ENCODE results near the gene CPS1. TPM values are rescaled to one million over a fixed set of nuclear protein-coding genes. Genes with fewer than 3 reads are reported as not detected.

CPS1 gene
- total RNA-seq, 1 donor from 2014 or later = 3.1 TPM

DNA sequence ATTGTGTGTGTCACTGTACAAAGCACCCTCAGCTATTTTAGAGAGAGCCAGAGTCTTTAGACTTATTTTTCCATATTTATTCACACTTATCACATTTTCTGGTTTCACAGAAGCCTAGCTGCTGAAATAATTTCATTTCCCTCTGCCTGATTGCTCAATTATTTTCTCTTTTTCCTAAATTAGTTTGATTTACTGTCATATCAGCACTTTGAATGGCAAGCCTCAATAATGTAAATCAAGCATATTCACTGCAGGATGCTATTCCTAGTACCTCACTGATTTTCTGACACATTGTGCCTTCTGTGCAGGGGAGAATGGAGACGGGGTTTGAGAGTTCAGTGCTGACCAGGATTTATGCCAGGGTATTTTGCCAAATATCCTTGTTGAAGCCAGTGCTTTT is 48.3 kb downstream of the CPS1 start:
- H3K36me3 ChIP-seq = no peaks in the 10 kb centered on the region
- TF ChIP-seq, protein P1, sequence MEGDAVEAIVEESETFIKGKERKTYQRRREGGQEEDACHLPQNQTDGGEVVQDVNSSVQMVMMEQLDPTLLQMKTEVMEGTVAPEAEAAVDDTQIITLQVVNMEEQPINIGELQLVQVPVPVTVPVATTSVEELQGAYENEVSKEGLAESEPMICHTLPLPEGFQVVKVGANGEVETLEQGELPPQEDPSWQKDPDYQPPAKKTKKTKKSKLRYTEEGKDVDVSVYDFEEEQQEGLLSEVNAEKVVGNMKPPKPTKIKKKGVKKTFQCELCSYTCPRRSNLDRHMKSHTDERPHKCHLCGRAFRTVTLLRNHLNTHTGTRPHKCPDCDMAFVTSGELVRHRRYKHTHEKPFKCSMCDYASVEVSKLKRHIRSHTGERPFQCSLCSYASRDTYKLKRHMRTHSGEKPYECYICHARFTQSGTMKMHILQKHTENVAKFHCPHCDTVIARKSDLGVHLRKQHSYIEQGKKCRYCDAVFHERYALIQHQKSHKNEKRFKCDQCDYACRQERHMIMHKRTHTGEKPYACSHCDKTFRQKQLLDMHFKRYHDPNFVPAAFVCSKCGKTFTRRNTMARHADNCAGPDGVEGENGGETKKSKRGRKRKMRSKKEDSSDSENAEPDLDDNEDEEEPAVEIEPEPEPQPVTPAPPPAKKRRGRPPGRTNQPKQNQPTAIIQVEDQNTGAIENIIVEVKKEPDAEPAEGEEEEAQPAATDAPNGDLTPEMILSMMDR (IDR thresholded peaks at IDR 0.05) = no peak
- H3K4me1 ChIP-seq = no peaks in the 10 kb centered on the region
- no peak overlapping the region for H3K27ac ChIP-seq
- no peaks in the 10 kb centered on the region for H3K27me3 ChIP-seq
- intact Hi-C loops (cut with DNase I) = no loop called here
- ATAC-seq (no peak), DNase-seq (no peak)
- no peaks in the 10 kb centered on the region for H3K9me3 ChIP-seq
- no peak overlapping the region for H3K4me3 ChIP-seq

GRCh38 chr2:210606001-210606400 is 49.6 kb downstream of the CPS1 start:
- Histone ChIP-seq H3K27ac (no peak overlapping the region), H3K27me3 (no peaks in the 10 kb centered on the region), H3K4me1 (no peaks in the 10 kb centered on the region), H3K36me3 (no peaks in the 10 kb centered on the region), H3K9me3 (no peaks in the 10 kb centered on the region), H3K4me3 (no peak overlapping the region)
- DNase-seq (no peak), ATAC-seq (no peak)
- TF ChIP-seq, protein P1 (IDR thresholded peaks at IDR 0.05) = no peak
- intact Hi-C loops (cut with DNase I) = no loop called here

DNA sequence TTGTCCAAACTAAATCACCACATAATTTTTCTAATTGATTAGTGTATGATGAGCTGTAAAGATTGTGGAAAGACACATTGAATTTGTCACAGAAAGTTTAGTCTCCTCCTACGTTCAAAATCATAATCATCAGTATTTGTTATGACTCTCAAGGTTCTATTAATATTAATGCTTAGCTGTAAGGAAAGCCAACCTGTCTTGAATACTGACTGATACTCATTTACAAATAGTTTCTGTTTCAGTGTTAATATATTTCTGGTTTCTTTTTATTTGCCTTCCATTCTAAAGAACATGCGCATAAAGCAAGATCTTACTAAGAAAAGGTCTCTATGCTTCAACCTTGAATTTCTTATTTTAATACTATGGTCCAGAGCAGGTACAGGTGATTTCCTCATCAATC is 55.1 kb downstream of the CPS1 start:
- no peak for ATAC-seq
- no peak for DNase-seq
- H3K27me3 ChIP-seq = no peaks in the 10 kb centered on the region
- H3K9me3 ChIP-seq = no peaks in the 10 kb centered on the region
- intact Hi-C loops (cut with DNase I) = no loop called here
- no peak overlapping the region for H3K4me3 ChIP-seq
- no peak overlapping the region for H3K27ac ChIP-seq
- no peaks in the 10 kb centered on the region for H3K36me3 ChIP-seq
- TF ChIP-seq, protein P1 (IDR thresholded peaks at IDR 0.05) = no peak
- no peaks in the 10 kb centered on the region for H3K4me1 ChIP-seq

GRCh38 chr2:210616074-210616473 is 59.7 kb downstream of the CPS1 start:
- Histone ChIP-seq H3K4me1 (no peaks in the 10 kb centered on the region), H3K9me3 (no peaks in the 10 kb centered on the region), H3K4me3 (no peak overlapping the region), H3K27ac (no peak overlapping the region), H3K27me3 (no peaks in the 10 kb centered on the region), H3K36me3 (no peaks in the 10 kb centered on the region)
- no peak for ATAC-seq
- no peak for DNase-seq
- intact Hi-C loops (cut with DNase I) = no loop called here
- TF ChIP-seq, protein P1 (IDR thresholded peaks at IDR 0.05) = no peak

DNA sequence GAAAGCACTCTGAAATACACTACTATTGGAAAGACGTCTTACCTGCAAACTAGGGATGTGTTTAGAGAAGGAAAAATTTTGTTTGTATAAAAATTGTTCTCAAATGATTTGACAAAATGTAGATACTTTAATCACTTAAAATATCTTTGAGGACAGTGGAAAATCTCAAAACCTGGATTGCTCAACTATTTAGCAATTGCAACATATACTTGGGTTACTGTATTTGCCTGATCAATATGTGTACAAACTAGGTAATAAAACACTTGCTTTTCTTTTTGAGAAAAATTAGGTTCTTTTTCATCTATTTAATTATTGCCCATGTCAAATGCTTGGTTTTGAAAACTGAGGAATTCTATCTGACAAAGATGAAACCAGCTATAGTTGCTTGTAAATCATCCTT is 60.9 kb downstream of the CPS1 start:
- no peaks in the 10 kb centered on the region for H3K36me3 ChIP-seq
- TF ChIP-seq, protein P1 (IDR thresholded peaks at IDR 0.05) = no peak
- intact Hi-C loops (cut with DNase I) = no loop called here
- no peak for ATAC-seq
- no peak overlapping the region for H3K4me3 ChIP-seq
- no peak for DNase-seq
- no peaks in the 10 kb centered on the region for H3K27me3 ChIP-seq
- H3K9me3 ChIP-seq = no peaks in the 10 kb centered on the region
- H3K4me1 ChIP-seq = no peaks in the 10 kb centered on the region
- no peak overlapping the region for H3K27ac ChIP-seq

DNA sequence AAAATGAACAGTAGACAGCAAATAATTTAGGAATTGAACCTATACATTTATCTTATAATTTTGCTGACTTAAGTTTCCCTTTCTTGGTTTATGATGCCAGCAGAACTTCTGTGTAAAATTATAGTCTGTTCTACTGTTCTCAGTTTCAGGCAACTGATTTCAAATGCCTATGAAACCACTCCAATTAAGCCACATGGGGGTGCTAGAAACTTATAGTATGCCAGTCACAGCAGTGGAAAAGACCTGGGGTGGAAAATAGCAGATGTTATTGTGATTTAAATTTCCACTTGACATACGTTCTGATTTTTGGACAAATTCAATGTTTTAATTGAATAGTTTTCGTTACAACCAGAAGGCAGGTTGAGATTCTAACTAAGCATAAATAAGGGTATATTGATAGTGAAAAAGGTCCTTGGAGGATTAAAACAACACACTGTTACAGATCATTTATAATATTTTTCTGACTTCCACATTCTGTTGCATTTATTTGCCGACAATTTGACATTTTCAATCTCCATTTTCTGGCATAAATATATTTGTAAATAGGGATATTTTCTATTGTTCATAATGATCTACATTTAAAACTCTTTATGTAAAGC is 61.4 kb downstream of the CPS1 start:
- H3K36me3 ChIP-seq = no peaks in the 10 kb centered on the region
- H3K27ac ChIP-seq = no peak overlapping the region
- no peaks in the 10 kb centered on the region for H3K27me3 ChIP-seq
- H3K4me1 ChIP-seq = no peaks in the 10 kb centered on the region
- H3K4me3 ChIP-seq = no peak overlapping the region
- H3K9me3 ChIP-seq = no peaks in the 10 kb centered on the region
- peak; percentile 53 for ATAC-seq
- intact Hi-C loops (cut with DNase I) = no loop called here
- TF ChIP-seq, protein P1 (IDR thresholded peaks at IDR 0.05) = peak; percentile 52
- DNase-seq = no peak

All from upper lobe of right lung (tissue), 1 donor.